NOMO-1 treated with DMSO at 0.1 percent for 48 hours (cell line): Measurements from ENCODE around the gene FAAP100.
A peak's percentile ranks its signal among the peaks of the same experiment; 100 is the strongest.

ENCODE experiments used
- DNase-seq: peaks from one replicate; lab custom pipeline; 2025; ENCODE audit not compliant: unreplicated experiment; lab: John Stamatoyannopoulos, UW

FAAP100 gene

DNA sequence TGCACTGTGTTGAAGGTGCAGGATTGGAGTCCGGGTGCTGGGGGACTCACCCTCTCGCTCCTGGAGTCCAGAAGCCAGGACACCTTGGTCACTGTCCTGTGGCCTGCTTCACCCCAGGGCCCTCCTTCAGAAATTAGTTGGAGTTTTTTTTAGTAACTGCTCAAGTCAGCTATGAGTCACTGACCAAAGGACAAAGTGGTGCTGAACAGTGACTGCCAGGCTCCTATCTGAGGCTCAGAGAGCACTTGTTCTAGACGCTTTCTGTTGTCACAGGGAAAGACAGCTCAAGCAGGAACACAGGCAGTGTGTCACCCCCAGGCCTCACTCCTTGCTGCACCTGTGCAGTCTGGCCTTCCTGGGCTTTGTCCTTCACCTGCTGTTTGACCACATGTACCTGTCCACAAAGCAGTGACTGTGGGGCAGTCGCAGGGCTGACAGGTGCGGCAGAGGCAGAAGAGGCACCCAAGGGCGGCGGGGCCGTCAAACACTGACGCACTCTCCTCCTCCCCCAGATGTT, 4.1 kb upstream of the FAAP100 start:
- peak; percentile 55 for DNase-seq

- DNase-seq: no peak
Observed at GRCh38 chr17:81553616-81554181, 1.5 kb upstream of the FAAP100 start.

DNA sequence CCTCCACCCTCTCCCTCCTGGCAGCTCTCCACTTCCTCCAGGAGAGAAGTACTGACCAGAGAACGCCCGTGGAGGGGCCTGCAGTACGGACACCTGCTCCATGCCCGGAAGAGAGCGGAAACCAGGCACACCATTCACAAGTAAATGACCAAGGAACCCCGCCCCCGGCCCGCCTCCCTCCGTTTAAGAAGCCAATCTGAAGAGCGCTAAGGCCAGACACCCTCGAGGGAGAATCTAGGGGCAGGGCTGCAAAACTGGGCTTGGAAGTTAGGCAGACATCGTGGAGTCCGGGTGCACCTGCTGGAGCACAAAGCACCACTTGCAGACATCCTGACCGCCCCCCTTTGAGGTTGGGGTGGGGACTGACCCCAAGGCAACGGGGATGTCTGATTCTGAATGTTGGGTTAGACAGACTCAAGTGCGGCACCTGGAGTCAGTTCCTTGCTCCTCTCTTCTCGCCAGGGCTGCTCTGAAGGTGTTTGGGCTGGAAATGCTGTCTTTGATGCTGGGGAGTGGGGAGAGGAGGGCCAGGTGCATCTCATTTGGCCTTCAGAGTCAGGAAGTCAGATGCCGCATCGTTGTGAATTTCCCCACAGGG, 964 bp upstream of the FAAP100 start:
- DNase-seq: peak; percentile 87

DNA sequence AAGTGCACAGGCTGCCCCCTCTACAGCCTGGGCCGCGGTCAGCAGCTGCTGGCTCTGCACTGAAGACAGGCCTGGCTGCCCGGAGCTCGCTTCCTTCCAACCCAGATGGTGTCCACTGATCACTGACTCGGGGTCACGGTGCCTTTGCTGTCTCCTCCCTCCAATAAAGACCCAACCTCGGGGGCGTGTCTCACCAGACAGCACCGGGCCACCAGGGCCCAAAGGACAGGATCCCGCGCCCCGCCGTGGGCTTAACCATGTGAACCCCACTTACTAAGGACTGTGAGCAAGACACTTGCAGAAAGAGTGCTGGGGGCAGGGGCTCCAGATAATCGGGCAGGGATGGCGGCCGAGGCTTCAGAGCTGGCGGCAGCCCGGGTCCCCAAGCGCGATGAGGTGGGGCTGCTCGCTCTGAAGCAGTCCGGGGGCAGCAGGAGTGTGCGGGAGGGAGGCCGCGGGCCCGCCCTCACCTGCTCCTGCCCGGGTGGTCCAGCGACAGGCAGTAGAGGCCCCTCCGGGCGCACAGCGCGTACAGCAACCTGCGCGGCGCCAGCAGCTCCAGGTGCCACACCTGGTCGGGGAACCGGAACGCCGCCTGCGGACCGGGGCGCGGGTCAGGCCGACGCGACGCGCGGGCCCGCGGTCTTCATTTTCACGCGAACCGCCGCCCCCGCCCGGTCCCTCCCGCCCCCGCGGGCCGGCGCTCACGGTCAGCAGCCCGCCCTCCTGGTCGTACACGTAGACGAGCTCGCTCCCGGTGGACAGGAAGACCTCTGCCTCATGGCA, 502 bp downstream of the FAAP100 start:
- no peak for DNase-seq

GRCh38 chr17:81550830-81551457, 1.2 kb downstream of the FAAP100 start:
- DNase-seq: no peak

DNA sequence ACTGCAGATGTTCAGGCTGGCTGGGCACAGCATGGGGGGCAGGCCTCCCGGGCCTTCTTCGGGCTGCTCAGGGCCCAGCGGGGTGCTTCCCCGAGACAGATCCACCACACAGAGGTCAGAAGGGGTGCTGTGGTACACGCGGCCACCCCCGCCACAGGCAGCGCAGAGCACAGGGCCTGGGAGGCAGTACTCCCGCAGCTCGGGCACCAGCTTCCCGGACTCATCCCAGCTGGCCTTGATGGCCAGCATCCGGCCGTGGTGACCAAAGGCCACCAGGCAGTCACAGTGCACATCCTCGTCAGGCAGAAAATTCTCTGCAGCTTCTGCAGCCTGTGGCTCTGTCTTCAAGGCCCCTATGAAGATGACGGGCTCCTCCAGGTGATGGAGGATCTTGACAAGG, 1.9 kb downstream of the FAAP100 start:
- DNase-seq: no peak

GRCh38 chr17:81549826-81550225, 2.3 kb downstream of the FAAP100 start:
- DNase-seq: no peak

GRCh38 chr17:81549031-81549557, 3.1 kb downstream of the FAAP100 start:
- no peak for DNase-seq

GRCh38 chr17:81547614-81547982, 4.6 kb downstream of the FAAP100 start:
- no peak for DNase-seq

GRCh38 chr17:81546906-81547613, 5.1 kb downstream of the FAAP100 start:
- no peak for DNase-seq

GRCh38 chr17:81545160-81545949, 6.8 kb downstream of the FAAP100 start:
- no peak for DNase-seq

DNA sequence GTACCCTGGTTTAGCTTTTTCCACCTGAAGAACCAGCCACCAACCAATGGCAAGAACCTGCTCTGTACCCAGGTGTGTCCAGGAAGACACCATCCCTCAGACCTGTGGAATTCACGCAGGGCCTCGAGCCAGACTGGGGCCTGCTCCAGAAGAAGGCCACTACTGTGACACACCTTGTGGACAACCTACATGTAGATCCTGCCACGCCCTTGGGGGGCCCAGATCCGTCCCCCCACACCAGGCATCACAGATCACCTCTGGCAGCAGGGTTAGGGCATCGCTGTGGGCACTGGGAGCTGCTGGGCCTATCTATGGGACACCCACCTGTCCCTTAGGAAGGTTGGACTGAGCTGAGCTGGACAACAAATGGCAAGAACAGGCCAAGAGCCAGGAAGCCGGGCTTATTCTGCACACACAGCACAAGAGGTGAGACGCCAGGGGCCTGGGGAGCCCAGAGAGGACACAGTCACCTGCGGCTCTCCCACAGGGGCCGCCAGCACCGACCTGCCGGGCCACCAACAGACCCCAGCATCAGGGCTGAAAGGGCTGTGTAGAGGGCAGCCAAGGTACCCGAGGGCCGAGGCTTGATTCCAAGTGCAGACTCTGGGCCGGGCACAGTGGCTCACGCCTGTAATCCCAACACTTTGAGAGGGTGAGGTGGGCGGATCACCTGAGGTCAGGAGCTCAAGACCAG, 7.7 kb downstream of the FAAP100 start:
- no peak for DNase-seq

DNA sequence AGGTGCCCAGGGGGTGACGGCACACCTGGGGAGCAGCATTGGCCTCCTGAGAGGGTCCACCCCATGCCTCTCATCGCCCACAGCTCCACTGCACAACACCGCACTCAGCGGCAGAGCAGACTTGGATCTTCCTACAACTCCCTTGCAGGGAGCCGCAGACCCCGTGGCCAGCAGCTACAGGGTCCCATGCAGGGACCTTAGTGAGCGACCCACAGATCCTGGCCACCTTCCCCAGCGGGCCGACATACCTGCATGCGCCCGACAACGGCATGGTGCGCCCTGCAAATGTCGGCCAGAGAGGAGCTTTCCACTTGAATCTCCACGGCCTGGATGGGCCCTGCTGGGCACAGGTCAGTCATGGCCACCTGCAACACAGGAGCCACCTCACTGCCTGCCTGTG, 8.4 kb downstream of the FAAP100 start:
- DNase-seq: no peak

- DNase-seq: no peak
Observed at GRCh38 chr17:81543339-81543675, 8.8 kb downstream of the FAAP100 start.

DNA sequence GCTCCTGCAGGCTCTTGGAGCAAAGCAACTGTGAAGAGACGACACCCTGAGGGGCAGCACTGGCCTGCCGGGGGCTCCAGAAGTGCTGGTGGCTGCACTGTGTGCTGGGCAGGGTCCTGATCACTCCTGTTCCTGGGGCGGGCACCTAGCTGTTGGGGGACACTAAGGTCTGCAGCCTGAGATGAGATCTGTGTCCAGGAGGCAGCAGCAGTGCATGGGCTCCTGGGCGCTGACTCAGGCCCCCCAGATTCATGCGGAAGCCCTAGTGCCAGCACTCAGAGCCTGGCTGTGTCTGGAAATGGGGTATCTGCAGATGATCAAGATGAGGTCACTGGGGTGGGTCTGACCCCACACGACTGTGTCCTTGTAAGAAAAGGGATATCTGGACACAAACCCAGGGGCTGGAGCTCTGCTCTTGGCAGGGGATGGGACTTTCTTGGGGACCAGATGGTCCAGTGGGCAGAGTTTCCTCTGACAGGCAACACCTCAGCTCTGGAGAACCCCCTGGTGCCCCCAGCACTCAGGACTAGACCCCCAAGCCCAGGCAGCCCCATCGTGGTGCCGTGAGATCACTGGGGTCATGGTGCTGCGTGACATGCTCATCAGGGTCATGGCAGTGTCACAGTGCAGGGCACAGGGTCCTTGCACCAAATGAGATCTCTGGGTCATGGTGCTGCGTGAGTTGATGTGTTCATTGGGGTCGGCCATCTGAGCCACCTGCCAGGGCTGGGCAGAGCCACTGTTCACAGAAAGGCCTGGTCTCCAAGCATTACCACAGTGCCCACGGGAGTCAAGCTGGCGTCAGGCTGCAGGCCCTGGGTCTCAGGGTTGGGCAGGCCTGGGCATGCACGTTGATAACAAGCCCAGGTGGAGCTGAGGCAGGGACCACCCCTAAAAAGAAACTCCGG, 9.5 kb downstream of the FAAP100 start:
- no peak for DNase-seq

GRCh38 chr17:81541123-81541522, 11.0 kb downstream of the FAAP100 start:
- DNase-seq: no peak

- DNase-seq: no peak
Observed at GRCh38 chr17:81540676-81541027, 11.5 kb downstream of the FAAP100 start.

- DNase-seq: no peak
Observed at GRCh38 chr17:81539961-81540675, 12.0 kb downstream of the FAAP100 start.
